HepG2 (cell line): ENCODE data around the gene TPST2. TPM values are rescaled to one million over a fixed set of nuclear protein-coding genes. Genes with fewer than 3 reads are reported as not detected.

Experiments
- AHR ChIP-seq: IDR thresholded peaks from 2 replicates; pipeline ENCODE4 v1.6.1; 2018; ENCODE audit warnings: missing genetic modification reagents, missing compliant biosample characterization
- ASH2L ChIP-seq: fragments of 300-600, 200-600 bp; sonication (generic); IDR thresholded peaks from 2 replicates; pipeline ENCODE4 v1.7.0; 2017; ENCODE audit warnings: low read depth, mild to moderate bottlenecking, moderate library complexity, mixed read lengths, low read length; ENCODE audit not compliant: insufficient read length
- ATF6 ChIP-seq: sonication (generic); formaldehyde crosslinking; conservative IDR thresholded peaks from 2 replicates; pipeline ENCODE4 v1.4.0; 2020; ENCODE audit warnings: missing genetic modification reagents
- BCL3 ChIP-seq: sonication (generic); formaldehyde crosslinking; IDR thresholded peaks from 2 replicates; pipeline ENCODE4 v1.5.1; 2020; ENCODE audit warnings: mild to moderate bottlenecking, missing genetic modification reagents, moderate library complexity
- HOXA9 ChIP-seq: sonication (generic); formaldehyde crosslinking; IDR thresholded peaks from 2 replicates; pipeline ENCODE4 v1.8.1; 2022; ENCODE audit warnings: missing genetic modification reagents, mild to moderate bottlenecking, moderate library complexity, borderline replicate concordance
- MXD3 ChIP-seq: IDR thresholded peaks from 2 replicates; pipeline ENCODE4 v1.6.1; 2016; ENCODE audit warnings: mild to moderate bottlenecking, missing biosample characterization, missing genetic modification reagents
- PBX3 ChIP-seq: sonication (generic); formaldehyde crosslinking; IDR thresholded peaks from 2 replicates; pipeline ENCODE4 v1.8.1; 2023; ENCODE audit warnings: missing genetic modification reagents, inconsistent platforms, borderline replicate concordance
- SNAI1 ChIP-seq: sonication (generic); formaldehyde crosslinking; IDR thresholded peaks from 2 replicates; pipeline ENCODE4 v1.5.0; 2020; ENCODE audit warnings: mild to moderate bottlenecking, missing genetic modification reagents, borderline replicate concordance
- SOX5 ChIP-seq: IDR thresholded peaks from 2 replicates; pipeline ENCODE4 v1.6.1; 2016; ENCODE audit warnings: borderline replicate concordance
- SRSF9 ChIP-seq: fragments of 200-400 bp; formaldehyde crosslinking; IDR thresholded peaks from 2 replicates; pipeline ENCODE4 v1.6.1; 2018; ENCODE audit warnings: borderline replicate concordance, mild to moderate bottlenecking, low read depth, low read length; ENCODE audit not compliant: insufficient read depth, poor library complexity, severe bottlenecking
- SSRP1 ChIP-seq: IDR thresholded peaks from 2 replicates; pipeline ENCODE4 v1.6.1; 2016; ENCODE audit warnings: control low read depth
- TBX3 ChIP-seq: fragments of 450-650 bp; IDR thresholded peaks from 2 replicates; pipeline ENCODE4 v1.6.1; 2017; ENCODE audit warnings: antibody characterized with exemption, mild to moderate bottlenecking, inconsistent platforms, borderline replicate concordance
- THAP11 ChIP-seq: IDR thresholded peaks from 2 replicates; pipeline ENCODE4 v1.6.1; 2016; ENCODE audit warnings: missing biosample characterization, missing genetic modification reagents
- ZC3H13 ChIP-seq: sonication (generic); formaldehyde crosslinking; IDR thresholded peaks from 2 replicates; pipeline ENCODE4 v1.8.1; 2023; ENCODE audit warnings: mild to moderate bottlenecking, missing genetic modification reagents, moderate library complexity
- ZNF121 ChIP-seq: sonication (generic); formaldehyde crosslinking; IDR thresholded peaks from 2 replicates; pipeline ENCODE4 v1.5.0; 2020; ENCODE audit warnings: mild to moderate bottlenecking, missing genetic modification reagents
- ZNF160 ChIP-seq: sonication (generic); formaldehyde crosslinking; IDR thresholded peaks from 2 replicates; pipeline ENCODE4 v1.8.0; 2022; ENCODE audit warnings: mild to moderate bottlenecking, inconsistent platforms, missing genetic modification reagents
- ZNF558 ChIP-seq: sonication (generic); formaldehyde crosslinking; IDR thresholded peaks from 2 replicates; pipeline ENCODE4 v1.9.0; 2022; ENCODE audit warnings: mild to moderate bottlenecking, missing genetic modification reagents, borderline replicate concordance
- ZNF607 ChIP-seq: sonication (generic); formaldehyde crosslinking; IDR thresholded peaks from 2 replicates; pipeline ENCODE4 v1.5.1; 2020; ENCODE audit warnings: missing genetic modification reagents, mild to moderate bottlenecking, borderline replicate concordance
- ZNF609 ChIP-seq: sonication (generic); formaldehyde crosslinking; IDR thresholded peaks from 2 replicates; pipeline ENCODE4 v1.4.0; 2020; ENCODE audit warnings: mild to moderate bottlenecking, missing genetic modification reagents, borderline replicate concordance
- ZNF883 ChIP-seq: sonication (generic); formaldehyde crosslinking; IDR thresholded peaks from 2 replicates; pipeline ENCODE4 v1.5.1; 2020; ENCODE audit warnings: mild to moderate bottlenecking, missing genetic modification reagents; ENCODE audit errors: not compliant biosample characterization
- polyA plus RNA-seq, 8 experiments: library from polyadenylated mRNA; depleted of rRNA in 3 of 8; stranded (reverse) in 7 of 8; unstranded in 1 of 8; fragments of >200 nt; fragmentation: Illumina TruSeq in 4 of 8; extraction: Trizol in 4 of 8; gene quantifications; 2 replicates each; pipeline versions ENCODE4 v1.2.1 to v1.2.3, GENCODE V29; 2011 to 2016; ENCODE audit warnings: low read depth in 4 of 8, missing spikeins in 1 of 8, mixed read lengths in 1 of 8; ENCODE audit not compliant: insufficient read depth in 1 of 8
- total RNA-seq, 5 experiments: library from RNA; depleted of rRNA; stranded (reverse); fragments of >200 nt; fragmentation: Illumina TruSeq; extraction: Trizol; gene quantifications; 2 replicates each; pipeline ENCODE4 v1.2.3, GENCODE V29; 2016; ENCODE audit warnings: low read depth in 1 of 5

The TPST2 gene
- total and polyA plus RNA-seq, 2 of the 13 experiments (the other 11 are each of a cell fraction or from before 2014, with no cell fraction given), result 15.2 to 23.8 TPM

GRCh38 chr22:26589367-26589844 is 526 bp downstream of the TPST2 start (continued):
- TF ChIP-seq ATF6 (no peak), AHR (CRISPR knock-in tag) (no peak), ZNF558 (CRISPR knock-in tag) (no peak), ASH2L (peak; percentile 29), SOX5 (CRISPR knock-in tag) (no peak), SNAI1 (CRISPR knock-in tag) (no peak), ZNF609 (no peak), MXD3 (0 out of 2 replicates have a peak, but pooled peaks have one; percentile 15), ZC3H13 (CRISPR knock-in tag) (no peak), ZNF607 (CRISPR knock-in tag) (peak; percentile 38; the same call in 1 of the 2 replicates), THAP11 (CRISPR knock-in tag) (no peak), SSRP1 (CRISPR knock-in tag) (no peak), ZNF160 (CRISPR knock-in tag) (peak; percentile 47; the same call in 1 of the 2 replicates), BCL3 (peak; percentile 69; the same call in 1 of the 2 replicates), TBX3 (0 out of 2 replicates have a peak, but pooled peaks have one; percentile 16), HOXA9 (CRISPR knock-in tag) (no peak), ZNF121 (CRISPR knock-in tag) (peak; percentile 2; the same call in 1 of the 2 replicates), SRSF9 (no peak), PBX3 (CRISPR knock-in tag) (no peak), ZNF883 (CRISPR knock-in tag) (peak; percentile 22)
